HG03175 (cell line): Measurements from ENCODE around the gene ALG9.
A peak's percentile ranks its signal among the peaks of the same experiment; 100 is the strongest.
"Not testable (repeated sequence)": the region's sequence is repeated elsewhere in the genome, so short reads cannot be mapped to it uniquely, and the experiment has no call there.

Experiments
- ATAC-seq: cut with Tn5 transposase; IDR thresholded peaks from one replicate; pipeline ENCODE4 v1.9.1; 2021; ENCODE audit warnings: mild to moderate bottlenecking, moderate library complexity; ENCODE audit not compliant: unreplicated experiment

ALG9 gene

GRCh38 chr11:111801135-111801534, 70.2 kb downstream of the ALG9 start:
- no peak for ATAC-seq

GRCh38 chr11:111798279-111798678, 73.1 kb downstream of the ALG9 start:
- no peak for ATAC-seq

GRCh38 chr11:111797145-111797581, 74.2 kb downstream of the ALG9 start:
- peak; percentile 61 for ATAC-seq

GRCh38 chr11:111796696-111797095, 74.7 kb downstream of the ALG9 start:
- ATAC-seq, result no peak

- ATAC-seq, result no peak
These were observed 75.9 kb downstream of the ALG9 start for GRCh38 chr11:111795334-111795985.

- ATAC-seq, result no peak
These were observed 77.5 kb downstream of the ALG9 start for GRCh38 chr11:111793863-111794262.

- no peak for ATAC-seq
These were observed 78.4 kb downstream of the ALG9 start for GRCh38 chr11:111792955-111793500.

GRCh38 chr11:111792314-111792713, 79.1 kb downstream of the ALG9 start:
- no peak for ATAC-seq

- no peak for ATAC-seq
These were observed 82.9 kb downstream of the ALG9 start for GRCh38 chr11:111788464-111788863.

GRCh38 chr11:111788051-111788450, 83.3 kb downstream of the ALG9 start:
- ATAC-seq, result no peak

GRCh38 chr11:111785886-111786412, 85.4 kb downstream of the ALG9 start:
- ATAC-seq, result no peak

GRCh38 chr11:111785076-111785475, 86.3 kb downstream of the ALG9 start:
- no peak for ATAC-seq

GRCh38 chr11:111784311-111784710, 87.1 kb downstream of the ALG9 start:
- ATAC-seq, result not testable (repeated sequence)

GRCh38 chr11:111782109-111782741, 89.2 kb downstream of the ALG9 start:
- no peak for ATAC-seq

GRCh38 chr11:111779118-111779517, 92.3 kb downstream of the ALG9 start:
- ATAC-seq, result no peak

- no peak for ATAC-seq
These were observed 93.3 kb downstream of the ALG9 start for GRCh38 chr11:111778047-111778558.

- peak; percentile 77 for ATAC-seq
These were observed 94.0 kb downstream of the ALG9 start for GRCh38 chr11:111777094-111778046.

GRCh38 chr11:111776398-111777093, 94.8 kb downstream of the ALG9 start:
- peak; percentile 92 for ATAC-seq

- ATAC-seq, result no peak
These were observed 96.2 kb downstream of the ALG9 start for GRCh38 chr11:111774955-111775710.
